Subcutaneous adipose tissue (tissue), 4 donors: Measurements from ENCODE around the gene GARS1. TPM values are rescaled to one million over a fixed set of nuclear protein-coding genes. Genes with fewer than 3 reads are reported as not detected.

ENCODE experiments used
- CTCF ChIP-seq: fragments of 450-650 bp; IDR thresholded peaks from one replicate; pipeline ENCODE4 v1.5.1; 2016; ENCODE audit warnings: low read depth, mild to moderate bottlenecking, control low read depth, antibody characterized with exemption, moderate library complexity
- total RNA-seq, 4 donors: library from RNA; depleted of rRNA; stranded (reverse); fragments of >200 nt; gene quantifications; one replicate each; pipeline ENCODE4 v1.1.0, GENCODE V29; 2016

Gene GARS1
- total RNA-seq, 4 donors from 2014 or later = 36.4 to 118 (median 49.9) TPM

- no peak for TF ChIP-seq CTCF
Observed at GRCh38 chr7:30647589-30648364, 53.1 kb downstream of the GARS1 start.

- no peak for TF ChIP-seq CTCF
Observed at GRCh38 chr7:30648744-30649540, 54.3 kb downstream of the GARS1 start.

- no peak for TF ChIP-seq CTCF
Observed at GRCh38 chr7:30649717-30650420, 55.2 kb downstream of the GARS1 start.

GRCh38 chr7:30650421-30650808 is 55.7 kb downstream of the GARS1 start:
- TF ChIP-seq CTCF = no peak

GRCh38 chr7:30652132-30652531 is 57.5 kb downstream of the GARS1 start:
- no peak for TF ChIP-seq CTCF

- TF ChIP-seq CTCF = no peak
Observed at GRCh38 chr7:30652698-30653641, 58.3 kb downstream of the GARS1 start.
